Left cardiac atrium (tissue), 4 donors: ENCODE data around the gene ABCF2. TPM values are rescaled to one million over a fixed set of nuclear protein-coding genes. Genes with fewer than 3 reads are reported as not detected.

Experiments
- ATAC-seq, 2 donors: fragments of 200-7000 bp; cut with Tn5 transposase; one replicate each; pipeline ENCODE4 v1.9.1; 2020; ENCODE audit warnings: mild to moderate bottlenecking in 2 of 2, moderate library complexity in 2 of 2
- DNase-seq: peaks from one replicate; pipeline ENCODE4 v3.0.0-alpha.2; 2020
- intact Hi-C, 2 donors: fragments of 100-400 bp; cut with DNase I; formaldehyde crosslinking; loops; one replicate each; pipeline versions ENCODE4 v1.14.1 to v1.15.1; 2022 to 2023
- total RNA-seq, 2 donors: library from RNA; stranded (reverse); fragmentation: NEBNext Ultra II Directional; extraction: Animal tissue kit (Norgen Biotek cat#: 25700); gene quantifications; one replicate each; pipeline ENCODE4 v1.2.1, GENCODE V29; 2021
- donor health status: DM: no; HTN: yes; CAD: no.
- donor health status: DM: no; HTN: yes; CAD: no; lungs with severe emphysema.
- donor health status: DM: yes; HTN: yes; CAD: no.
- donor health status: Dilated cardiomyopathy.

ABCF2 gene
- total RNA-seq, 2 donors from 2014 or later, result 21.4 to 33.6 TPM

GRCh38 chr7:151254851-151255250, 27.8 kb upstream of the ABCF2 start:
- ATAC-seq (no peak), DNase-seq (no peak)
- intact Hi-C loops, result no loop called here

- peak; percentile 5 to 24 for ATAC-seq
- intact Hi-C loops, result no loop called here
- DNase-seq, result no peak
Observed at GRCh38 chr7:151254316-151254715, 27.3 kb upstream of the ABCF2 start.

GRCh38 chr7:151252961-151253711, 26.1 kb upstream of the ABCF2 start:
- intact Hi-C loops, result no loop called here
- DNase-seq, result no peak
- ATAC-seq, result no peak

- DNase-seq (no peak), ATAC-seq (no peak)
- intact Hi-C loops, result no loop called here
Observed at GRCh38 chr7:151252561-151252835, 25.5 kb upstream of the ABCF2 start.

- peak; percentile 31 to 55 for ATAC-seq
- intact Hi-C loops, result no loop called here
Observed at GRCh38 chr7:151251689-151252560, 24.9 kb upstream of the ABCF2 start.

GRCh38 chr7:151251328-151251688, 24.3 kb upstream of the ABCF2 start:
- no peak for ATAC-seq
- intact Hi-C loops, result no loop called here
- DNase-seq, result peak; percentile 50

More at GRCh38 chr7:151251689-151252560, 24.9 kb upstream of the ABCF2 start:
- DNase-seq, result peak; percentile 79

GRCh38 chr7:151250181-151251132, 23.5 kb upstream of the ABCF2 start:
- DNase-seq, result no peak
- ATAC-seq, result no peak
- intact Hi-C loops, result no loop called here

GRCh38 chr7:151249732-151250072, 22.7 kb upstream of the ABCF2 start:
- DNase-seq (peak; percentile 75), ATAC-seq (peak; percentile 35 to 40)
- intact Hi-C loops, result loop anchor here (5.0 kb wide), 1 partner anchor 53 kb away; no protein-coding TSS in a partner anchor

- intact Hi-C loops, result loop anchor here (5.0 kb wide), 1 partner anchor 53 kb away; no protein-coding TSS in a partner anchor
- ATAC-seq (peak; percentile 15 to 27), DNase-seq (peak; percentile 74)
Observed at GRCh38 chr7:151249034-151249731, 22.2 kb upstream of the ABCF2 start.

- intact Hi-C loops, result loop anchor here (5.0 kb wide), 1 partner anchor 54 kb away; no protein-coding TSS in a partner anchor
- peak; percentile 44 to 63 for ATAC-seq
- peak; percentile 83 for DNase-seq
Observed at GRCh38 chr7:151248346-151249033, 21.5 kb upstream of the ABCF2 start, which contains the start of gene SMARCD3. TSS of gene SMARCD3 (minus strand) at chr7:151248694. CDS start at chr7:151248562, 132 bp downstream.

- ATAC-seq (peak; percentile 5 to 9), DNase-seq (peak; percentile 43)
Observed at GRCh38 chr7:151247611-151248345, 20.8 kb upstream of the ABCF2 start.

GRCh38 chr7:151246851-151247580, 20.0 kb upstream of the ABCF2 start:
- DNase-seq (no peak), ATAC-seq (no peak)
- intact Hi-C loops, result loop anchor here (5.0 kb wide), 1 partner anchor 55 kb away; no protein-coding TSS in a partner anchor

More at GRCh38 chr7:151247611-151248345, 20.8 kb upstream of the ABCF2 start:
- intact Hi-C loops, result loop anchor here (5.0 kb wide), 1 partner anchor 55 kb away; no protein-coding TSS in a partner anchor

GRCh38 chr7:151246102-151246850, 19.3 kb upstream of the ABCF2 start:
- DNase-seq (no peak), ATAC-seq (no peak)
- intact Hi-C loops, result loop anchor here (5.0 kb wide), 1 partner anchor 56 kb away; no protein-coding TSS in a partner anchor

GRCh38 chr7:151245360-151246101, 18.5 kb upstream of the ABCF2 start:
- DNase-seq, result peak; percentile 61
- ATAC-seq, result peak; percentile 14 to 18
- intact Hi-C loops, result loop anchor here (5.0 kb wide), 1 partner anchor 57 kb away; no protein-coding TSS in a partner anchor

- ATAC-seq, result no peak
- no peak for DNase-seq
- intact Hi-C loops, result loop anchor here (5.0 kb wide), 1 partner anchor 57 kb away; no protein-coding TSS in a partner anchor
Observed at GRCh38 chr7:151244841-151245346, 17.9 kb upstream of the ABCF2 start.
